Psoas muscle (tissue), 8 donors: Measurements from ENCODE around the gene BMPR1B. TPM values are rescaled to one million over a fixed set of nuclear protein-coding genes. Genes with fewer than 3 reads are reported as not detected.
A peak's percentile ranks its signal among the peaks of the same experiment; 100 is the strongest.

Experiments used
- ATAC-seq, 4 donors: fragments of 200-7000 bp; cut with Tn5 transposase; one replicate each; pipeline ENCODE4 v1.9.1; 2020; ENCODE audit warnings: moderate library complexity in 3 of 4, mild to moderate bottlenecking in 2 of 4
- DNase-seq, 2 donors: peaks; one replicate each; pipeline ENCODE4 v3.0.0-alpha.2; 2020
- H3K27ac ChIP-seq: fragments of 200-600 bp; one replicate; pipeline ENCODE4 v1.8.0; 2022
- H3K27me3 ChIP-seq, 3 donors: fragments of 200-600 bp in 1 of 3; one replicate each; pipeline versions ENCODE4 v1.6.1 to v1.8.0; 2013 to 2022; ENCODE audit warnings: low read length in 2 of 3, mild to moderate bottlenecking in 2 of 3, moderate library complexity in 1 of 3; ENCODE audit not compliant: insufficient read depth in 3 of 3
- H3K36me3 ChIP-seq, 2 donors: fragments of 200-600 bp in 1 of 2; one replicate each; pipeline versions ENCODE4 v1.6.1 to v1.8.0; 2013 to 2022; ENCODE audit warnings: low read depth in 1 of 2, mild to moderate bottlenecking in 1 of 2, moderate library complexity in 1 of 2; ENCODE audit not compliant: insufficient read depth in 1 of 2
- H3K4me1 ChIP-seq: fragments of 200-600 bp; one replicate; pipeline ENCODE4 v1.8.0; 2022
- H3K4me3 ChIP-seq: fragments of 200-600 bp; one replicate; pipeline ENCODE4 v1.8.0; 2022; ENCODE audit warnings: mild to moderate bottlenecking
- H3K9me3 ChIP-seq: fragments of 200-600 bp; one replicate; pipeline ENCODE4 v1.8.0; 2022
- WGBS, 3 donors: extraction: QIAGEN DNeasy Blood & Tissue Kit; methylation state at CpG; one replicate each; pipeline versions ENCODE4 v1.1.6 to v1.1.7; 2013; 5-methylcytosine and 5-hydroxymethylcytosine counted together
- intact Hi-C, 2 donors: fragments of 100-400 bp; cut with DNase I; formaldehyde crosslinking; loops; one replicate each; pipeline versions ENCODE4 v1.11.0 to v1.14.2; 2022
- polyA plus RNA-seq, 3 donors: library from polyadenylated mRNA; stranded (reverse); fragments of 200-250 nt; gene quantifications; one replicate each; pipeline ENCODE4 v1.2.3, GENCODE V29; 2013
- total RNA-seq, 4 donors: library from RNA; stranded (reverse); fragmentation: NEBNext Ultra II Directional in 2 of 4; extraction: Animal tissue kit (Norgen Biotek cat#: 25700) in 2 of 4; gene quantifications; one replicate each; pipeline versions ENCODE4 v1.2.1 to v1.2.4, GENCODE V29; 2021 to 2023
- TF ChIP-seq, protein P1 (sequence below): fragments of 200-600 bp; IDR thresholded peaks from one replicate; pipeline ENCODE4 v1.8.0; 2022; ENCODE audit warnings: antibody characterized with exemption
- donor health status: healthy with polysubstance abuse.
- donor health status: DM: no; HTN: no; CAD: no; lungs with moderate emphysema.
- donor health status: Bipolar disorder and iron deficiency.
- donor health status: healthy.
- donor health status: DM: yes; HTN: yes; CAD: no.
- donor health status: DM: no; HTN: no; CAD: no.
- donor health status: DM: no; HTN: no; CAD: no.
- donor health status: DM: yes; HTN: yes; CAD: no.

The BMPR1B gene
- total and polyA plus RNA-seq, 7 donors: 0.26 to 13.0 (median 1.0) TPM

GRCh38 chr4:95095348-95095974 is 337.7 kb downstream of the BMPR1B start:
- TF ChIP-seq, protein P1, sequence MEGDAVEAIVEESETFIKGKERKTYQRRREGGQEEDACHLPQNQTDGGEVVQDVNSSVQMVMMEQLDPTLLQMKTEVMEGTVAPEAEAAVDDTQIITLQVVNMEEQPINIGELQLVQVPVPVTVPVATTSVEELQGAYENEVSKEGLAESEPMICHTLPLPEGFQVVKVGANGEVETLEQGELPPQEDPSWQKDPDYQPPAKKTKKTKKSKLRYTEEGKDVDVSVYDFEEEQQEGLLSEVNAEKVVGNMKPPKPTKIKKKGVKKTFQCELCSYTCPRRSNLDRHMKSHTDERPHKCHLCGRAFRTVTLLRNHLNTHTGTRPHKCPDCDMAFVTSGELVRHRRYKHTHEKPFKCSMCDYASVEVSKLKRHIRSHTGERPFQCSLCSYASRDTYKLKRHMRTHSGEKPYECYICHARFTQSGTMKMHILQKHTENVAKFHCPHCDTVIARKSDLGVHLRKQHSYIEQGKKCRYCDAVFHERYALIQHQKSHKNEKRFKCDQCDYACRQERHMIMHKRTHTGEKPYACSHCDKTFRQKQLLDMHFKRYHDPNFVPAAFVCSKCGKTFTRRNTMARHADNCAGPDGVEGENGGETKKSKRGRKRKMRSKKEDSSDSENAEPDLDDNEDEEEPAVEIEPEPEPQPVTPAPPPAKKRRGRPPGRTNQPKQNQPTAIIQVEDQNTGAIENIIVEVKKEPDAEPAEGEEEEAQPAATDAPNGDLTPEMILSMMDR: peak; percentile 72
- H3K27ac ChIP-seq: no peak overlapping the region
- intact Hi-C loops: no loop called here
- no peaks in the 10 kb centered on the region for H3K36me3 ChIP-seq
- H3K4me3 ChIP-seq: peak overlapping the region; percentile 9
- peak; percentile 56 to 80 (median 66) for ATAC-seq
- WGBS, 3 donors: 10 to 23% (median 18%) methylated on average over 1 of the region's 1 CpG
- no peaks in the 10 kb centered on the region for H3K27me3 ChIP-seq
- DNase-seq: no peak
- peaks cover 10% of the 10 kb centered on the region for H3K4me1 ChIP-seq
- no peaks in the 10 kb centered on the region for H3K9me3 ChIP-seq

- ATAC-seq (no peak), DNase-seq (no peak)
- no peaks in the 10 kb centered on the region for H3K4me1 ChIP-seq
- intact Hi-C loops: loop anchor here in 1 of 2 donors (10.0 kb wide), 1 partner anchor 347 kb away; the partner anchor contains the start of gene BMPR1B
- TF ChIP-seq, protein P1: no peak
- H3K27ac ChIP-seq: no peak overlapping the region
- WGBS, 3 donors: 92 to 94% (median 92%) methylated on average over 3 of the region's 3 CpGs
- H3K9me3 ChIP-seq: no peaks in the 10 kb centered on the region
- H3K4me3 ChIP-seq: no peak overlapping the region
- H3K27me3 ChIP-seq: no peaks in the 10 kb centered on the region
- no peaks in the 10 kb centered on the region for H3K36me3 ChIP-seq
These were observed 344.5 kb downstream of the BMPR1B start for GRCh38 chr4:95102162-95102790.

GRCh38 chr4:95105112-95105511 is 347.4 kb downstream of the BMPR1B start:
- Histone ChIP-seq H3K4me1 (no peaks in the 10 kb centered on the region), H3K36me3 (no peaks in the 10 kb centered on the region), H3K9me3 (no peaks in the 10 kb centered on the region), H3K27ac (peak overlapping the region; percentile 59), H3K27me3 (no peaks in the 10 kb centered on the region), H3K4me3 (no peak overlapping the region)
- DNase-seq (no peak), ATAC-seq (peak in 3 of 4 donors; percentile 65 to 78 (median 68))
- WGBS, 3 donors: 51 to 80% (median 53%) methylated on average over 4 of the region's 4 CpGs
- TF ChIP-seq, protein P1: no peak
- intact Hi-C loops: loop anchor here in 1 of 2 donors (10.0 kb wide), 1 partner anchor 350 kb away; the partner anchor contains the start of gene BMPR1B

GRCh38 chr4:95105983-95106382 is 348.2 kb downstream of the BMPR1B start:
- ATAC-seq (peak; percentile 88 to 96 (median 94)), DNase-seq (no peak)
- intact Hi-C loops: loop anchor here in 1 of 2 donors (10.0 kb wide), 1 partner anchor 351 kb away; the partner anchor contains the start of gene BMPR1B
- H3K27me3 ChIP-seq: no peaks in the 10 kb centered on the region
- 50 to 68% (median 50%) methylated on average over 2 of the region's 2 CpGs for WGBS, 3 donors
- no peaks in the 10 kb centered on the region for H3K4me1 ChIP-seq
- H3K36me3 ChIP-seq: no peaks in the 10 kb centered on the region
- TF ChIP-seq, protein P1: no peak
- H3K9me3 ChIP-seq: no peaks in the 10 kb centered on the region
- H3K4me3 ChIP-seq: no peak overlapping the region
- H3K27ac ChIP-seq: peak overlapping the region; percentile 59
